Measurements from ENCODE around the gene CDK11B. TPM values are rescaled to one million over a fixed set of nuclear protein-coding genes. Genes with fewer than 3 reads are reported as not detected.

Gene CDK11B
- total RNA-seq, 1 experiment from 2014 or later: 32.6 TPM

DNA sequence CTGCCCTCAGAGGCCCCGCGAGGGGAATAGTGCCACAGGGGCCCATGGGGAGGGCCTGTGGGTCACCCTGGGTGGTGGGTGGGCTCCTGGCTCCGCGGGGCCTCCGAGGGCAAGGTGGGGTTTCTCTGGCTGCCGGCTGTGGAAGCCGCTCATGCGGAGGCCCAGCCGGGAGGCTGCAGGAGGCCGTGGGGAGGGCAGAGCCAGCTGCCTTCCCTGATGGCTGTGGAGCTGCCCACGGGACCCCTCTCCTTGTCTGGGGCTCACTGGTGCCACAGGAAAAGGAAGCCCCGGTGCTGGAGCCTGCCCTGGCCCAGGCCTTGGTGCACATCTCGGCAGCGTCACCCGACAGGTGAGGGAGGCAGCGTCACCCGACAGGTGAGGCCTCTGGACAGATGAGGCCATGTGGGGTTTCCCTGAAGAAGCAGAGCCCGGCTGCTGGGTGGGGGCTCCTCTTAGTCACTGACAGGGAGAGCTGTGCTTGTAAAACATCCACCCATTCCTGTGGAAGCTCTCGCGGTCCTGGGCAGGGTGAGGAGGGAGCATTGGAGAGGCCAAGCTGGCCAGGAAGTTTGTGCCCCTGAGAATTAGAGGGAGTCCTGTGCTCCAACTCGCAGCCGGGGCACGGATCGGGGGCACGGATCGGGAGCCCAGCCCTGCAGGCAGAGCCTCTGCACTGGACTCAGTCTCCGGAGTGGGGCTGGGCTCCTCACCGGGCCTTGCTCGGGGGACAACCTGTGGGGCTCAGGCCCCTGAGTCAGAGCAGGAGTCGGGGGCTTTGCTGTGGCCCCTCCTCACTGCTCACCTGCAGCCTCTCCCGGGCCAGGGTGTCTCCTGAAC lies 37.4 kb downstream of the CDK11B start:
- no peak overlapping the region for H3K27ac ChIP-seq
- H3K27me3 ChIP-seq: no peaks in the 10 kb centered on the region
- no peaks in the 10 kb centered on the region for H3K9me3 ChIP-seq (replicated peaks)
- no peak for DNase-seq
- no peaks in the 10 kb centered on the region for H3K36me3 ChIP-seq
- H3K4me1 ChIP-seq: peaks cover 8% of the 10 kb centered on the region; the same call in 1 of the 2 replicates
- H3K4me3 ChIP-seq: no peak overlapping the region

DNA sequence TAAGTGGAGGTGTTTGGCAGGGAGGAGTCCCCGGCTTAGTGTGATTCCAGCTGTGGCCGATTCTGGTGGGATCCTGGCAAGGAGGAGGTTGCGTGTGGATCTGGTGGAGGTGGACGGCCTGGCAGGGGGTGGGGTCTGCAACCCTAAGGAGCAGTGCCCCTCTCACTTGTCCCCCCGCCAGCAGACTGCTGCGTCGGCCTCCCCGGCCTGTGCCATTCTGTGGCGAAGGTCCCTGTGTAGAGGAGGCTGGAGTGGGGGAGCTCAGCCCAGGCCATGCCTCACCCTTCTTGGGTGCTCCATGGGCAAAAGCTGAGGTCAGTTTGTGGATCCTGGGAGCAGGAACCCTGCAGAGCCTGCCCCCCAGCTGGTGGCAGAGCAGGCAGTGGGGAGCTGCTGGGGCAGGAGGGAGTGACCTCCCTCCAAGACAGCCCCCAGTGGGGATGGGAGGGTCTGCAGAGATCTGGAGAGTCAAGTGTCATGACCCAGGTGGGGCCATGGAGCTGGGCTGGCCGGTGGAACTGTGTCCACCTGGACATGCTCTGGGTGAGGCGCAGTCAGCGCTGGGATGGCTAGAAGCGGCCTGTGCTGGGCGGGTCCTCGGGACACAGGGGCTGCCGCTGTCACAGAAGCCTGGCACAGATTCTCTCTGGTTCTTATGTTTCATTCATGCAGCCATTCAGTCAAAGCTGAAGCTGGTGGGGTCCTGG lies 38.2 kb downstream of the CDK11B start:
- H3K36me3 ChIP-seq: no peaks in the 10 kb centered on the region
- H3K9me3 ChIP-seq (replicated peaks): no peaks in the 10 kb centered on the region
- peaks cover 8% of the 10 kb centered on the region; the same call in 1 of the 2 replicates for H3K4me1 ChIP-seq
- DNase-seq: no peak
- no peaks in the 10 kb centered on the region for H3K27me3 ChIP-seq
- no peak overlapping the region for H3K4me3 ChIP-seq
- no peak overlapping the region for H3K27ac ChIP-seq

DNA sequence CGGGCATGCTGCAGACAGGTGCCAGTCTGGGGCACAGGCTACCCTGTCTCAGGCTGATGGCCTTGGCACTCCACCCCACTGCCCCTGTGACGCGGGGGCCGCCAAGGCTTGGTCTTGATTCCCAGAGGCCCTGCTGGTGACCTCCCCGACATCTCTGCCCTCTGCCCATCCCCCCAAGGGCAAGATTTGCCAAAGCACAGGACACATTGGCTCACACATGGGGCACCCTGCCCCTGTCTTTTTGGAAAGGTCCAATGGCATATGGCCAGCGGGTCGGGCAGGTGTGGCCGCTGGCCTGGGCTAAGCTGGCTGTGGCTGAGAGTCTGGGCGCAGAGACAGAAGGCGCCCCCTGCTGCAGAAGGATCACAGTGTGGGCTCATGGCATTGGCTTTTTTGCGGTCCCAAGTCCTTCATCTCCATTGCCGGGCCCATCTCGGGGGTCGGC lies 38.9 kb downstream of the CDK11B start:
- DNase-seq: peak in 1 of 2 experiments; percentile 42
- Histone ChIP-seq H3K4me3 (no peak overlapping the region), H3K27me3 (no peaks in the 10 kb centered on the region), H3K9me3 (replicated peaks) (no peaks in the 10 kb centered on the region), H3K27ac (no peak overlapping the region), H3K4me1 (peaks cover 8% of the 10 kb centered on the region; the same call in 1 of the 2 replicates), H3K36me3 (no peaks in the 10 kb centered on the region)

DNA sequence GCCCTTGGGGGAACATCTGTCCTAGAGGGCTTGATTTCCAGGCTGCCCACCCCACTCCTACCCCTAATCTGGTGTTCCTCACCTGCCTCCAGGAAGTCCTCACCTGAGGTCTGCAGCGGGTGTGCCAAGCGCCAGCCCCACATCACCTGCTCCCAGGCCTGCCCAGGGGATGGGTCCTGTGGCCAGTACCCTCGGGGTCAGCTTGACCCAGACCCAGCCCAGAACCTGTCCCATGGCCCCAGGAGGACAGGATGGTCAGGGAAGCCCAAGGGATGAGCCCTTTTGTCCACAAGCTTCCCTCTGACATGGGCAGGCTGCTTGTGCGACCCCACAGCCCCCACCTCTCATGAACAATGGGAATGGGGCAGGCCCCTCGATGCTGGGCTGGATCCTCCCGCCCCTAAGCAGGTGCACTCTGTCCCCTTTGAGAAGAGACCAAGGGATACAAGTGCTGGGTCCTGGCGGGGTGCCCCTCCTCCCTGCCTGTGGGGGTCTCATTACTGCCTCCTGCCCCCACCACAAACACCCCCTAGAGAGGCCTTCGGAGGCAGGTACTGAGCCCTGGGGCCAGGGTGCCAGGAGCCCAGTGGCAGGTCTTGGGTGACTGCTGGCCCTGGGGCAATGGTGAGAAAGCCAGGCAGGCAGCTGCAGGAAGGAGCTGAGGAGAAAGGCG lies 40.3 kb downstream of the CDK11B start:
- H3K36me3 ChIP-seq: no peaks in the 10 kb centered on the region

DNA sequence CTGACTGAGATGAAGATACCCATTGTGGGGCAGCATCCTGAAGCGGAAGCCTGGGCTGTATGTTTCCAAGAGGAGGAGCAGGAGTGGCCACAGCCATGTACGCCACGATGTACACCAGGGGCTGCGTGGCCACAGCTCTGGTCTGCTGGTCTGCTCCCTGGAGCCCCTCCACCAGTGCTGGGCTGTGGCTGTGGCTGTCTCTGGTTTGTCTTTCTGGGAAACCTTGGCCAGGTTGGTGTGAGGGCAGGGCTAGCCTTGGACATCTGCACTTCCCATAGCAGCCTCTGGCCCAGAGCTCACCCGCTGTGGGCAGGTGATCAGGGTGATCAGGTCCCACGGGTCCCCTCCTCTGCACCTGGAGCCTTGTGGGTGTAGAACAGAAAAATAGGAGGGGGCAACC lies 40.9 kb downstream of the CDK11B start:
- no peaks in the 10 kb centered on the region for H3K27me3 ChIP-seq
- no peak for DNase-seq
- H3K9me3 ChIP-seq (replicated peaks): no peaks in the 10 kb centered on the region
- H3K4me1 ChIP-seq: peaks cover 12% of the 10 kb centered on the region
- no peaks in the 10 kb centered on the region for H3K36me3 ChIP-seq
- no peak overlapping the region for H3K4me3 ChIP-seq
- no peak overlapping the region for H3K27ac ChIP-seq

More for the DNA sequence above, 40.3 kb downstream of the CDK11B start:
- H3K27ac ChIP-seq: no peak overlapping the region
- H3K9me3 ChIP-seq (replicated peaks): no peaks in the 10 kb centered on the region
- H3K27me3 ChIP-seq: no peaks in the 10 kb centered on the region
- no peak for DNase-seq
- H3K4me1 ChIP-seq: peaks cover 12% of the 10 kb centered on the region
- no peak overlapping the region for H3K4me3 ChIP-seq

DNA sequence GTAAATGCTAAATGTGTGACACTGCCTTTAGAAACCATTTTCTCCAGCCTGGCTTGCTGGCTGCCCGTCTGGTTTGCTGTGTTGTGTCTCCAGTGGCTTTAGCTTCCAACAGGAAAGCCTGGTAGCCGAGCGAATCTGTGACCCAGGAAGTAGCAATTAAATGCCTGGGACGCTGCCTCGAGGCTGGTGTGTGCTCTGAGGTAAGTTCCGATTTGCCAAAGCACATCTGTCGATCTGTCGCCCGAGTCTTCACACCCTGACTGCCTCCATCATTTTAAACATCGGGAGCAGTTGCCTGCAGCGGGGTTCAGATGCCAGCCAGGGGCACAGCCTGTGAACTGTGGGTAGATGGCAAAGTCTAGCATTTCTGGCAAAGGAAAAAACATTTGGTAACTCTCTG lies 41.3 kb downstream of the CDK11B start:
- no peak overlapping the region for H3K27ac ChIP-seq
- H3K4me1 ChIP-seq: peaks cover 12% of the 10 kb centered on the region
- no peak for DNase-seq
- H3K27me3 ChIP-seq: no peaks in the 10 kb centered on the region
- no peaks in the 10 kb centered on the region for H3K9me3 ChIP-seq (replicated peaks)
- no peaks in the 10 kb centered on the region for H3K36me3 ChIP-seq
- no peak overlapping the region for H3K4me3 ChIP-seq

DNA sequence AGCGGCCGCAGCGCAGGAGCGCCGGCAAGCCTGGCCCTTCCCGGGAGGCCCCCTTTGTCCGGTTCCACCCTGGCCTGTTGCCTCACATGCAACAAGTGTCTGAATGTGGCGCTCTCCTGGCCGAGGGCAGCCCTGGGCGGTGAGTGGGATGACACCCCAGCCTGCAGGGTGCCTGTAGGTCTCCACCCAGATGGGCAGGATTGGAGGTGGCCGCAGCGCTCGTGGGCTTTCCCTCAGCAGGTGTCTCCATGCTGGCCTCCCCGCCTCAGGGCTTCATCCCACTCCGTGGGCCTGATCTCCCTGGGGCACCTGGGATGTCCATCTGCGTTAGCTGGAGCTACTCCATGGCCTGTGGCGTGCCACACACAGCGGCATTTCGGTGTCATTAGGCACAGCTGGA lies 42.0 kb downstream of the CDK11B start:
- H3K4me3 ChIP-seq: peak overlapping the region; percentile 98
- no peaks in the 10 kb centered on the region for H3K9me3 ChIP-seq (replicated peaks)
- DNase-seq: no peak
- H3K36me3 ChIP-seq: no peaks in the 10 kb centered on the region
- peaks cover 9% of the 10 kb centered on the region for H3K4me1 ChIP-seq
- H3K27me3 ChIP-seq: no peaks in the 10 kb centered on the region
- H3K27ac ChIP-seq: no peak overlapping the region

DNA sequence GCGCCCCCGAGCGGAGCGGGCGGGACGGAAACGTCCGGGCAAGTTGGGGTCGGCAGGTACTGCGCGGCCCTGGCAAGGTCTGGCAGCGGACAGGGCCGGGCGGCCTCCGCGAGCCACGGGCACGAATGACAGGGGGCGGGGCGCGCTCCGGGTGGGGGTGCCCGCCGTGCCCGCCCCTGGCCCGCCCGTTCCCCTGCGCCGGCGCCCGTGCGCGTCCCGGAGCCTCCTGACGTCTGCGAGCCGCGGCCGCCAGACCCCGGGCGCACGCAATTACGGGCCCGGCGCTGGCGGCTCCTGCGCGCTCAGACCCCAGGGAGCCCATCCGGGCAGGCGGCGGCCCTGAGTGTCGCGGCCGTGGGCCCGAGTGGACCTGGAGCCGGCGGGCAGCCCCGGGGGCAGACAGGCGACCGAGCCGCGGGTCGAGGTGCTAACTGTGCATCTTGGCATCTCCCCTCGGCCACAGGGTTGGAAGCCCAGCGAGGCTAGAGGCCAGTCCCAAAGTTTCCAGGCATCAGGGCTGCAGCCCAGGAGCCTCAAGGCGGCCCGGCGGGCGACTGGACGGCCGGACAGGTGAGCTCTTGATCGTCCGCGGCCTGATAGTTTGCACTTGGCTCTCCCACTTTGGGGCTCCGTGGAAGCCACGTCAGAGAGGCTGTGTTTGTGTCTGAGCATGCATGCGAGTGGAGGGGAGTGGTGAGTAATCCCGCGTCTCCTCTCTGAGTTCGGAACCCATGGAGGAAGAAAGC lies 42.6 kb downstream of the CDK11B start:
- DNase-seq: peak in 1 of 2 experiments; percentile 36
- Histone ChIP-seq H3K27ac (no peak overlapping the region), H3K27me3 (no peaks in the 10 kb centered on the region), H3K9me3 (replicated peaks) (no peaks in the 10 kb centered on the region), H3K4me1 (peaks cover 8% of the 10 kb centered on the region), H3K36me3 (no peaks in the 10 kb centered on the region), H3K4me3 (peak overlapping the region; percentile 98)

DNA sequence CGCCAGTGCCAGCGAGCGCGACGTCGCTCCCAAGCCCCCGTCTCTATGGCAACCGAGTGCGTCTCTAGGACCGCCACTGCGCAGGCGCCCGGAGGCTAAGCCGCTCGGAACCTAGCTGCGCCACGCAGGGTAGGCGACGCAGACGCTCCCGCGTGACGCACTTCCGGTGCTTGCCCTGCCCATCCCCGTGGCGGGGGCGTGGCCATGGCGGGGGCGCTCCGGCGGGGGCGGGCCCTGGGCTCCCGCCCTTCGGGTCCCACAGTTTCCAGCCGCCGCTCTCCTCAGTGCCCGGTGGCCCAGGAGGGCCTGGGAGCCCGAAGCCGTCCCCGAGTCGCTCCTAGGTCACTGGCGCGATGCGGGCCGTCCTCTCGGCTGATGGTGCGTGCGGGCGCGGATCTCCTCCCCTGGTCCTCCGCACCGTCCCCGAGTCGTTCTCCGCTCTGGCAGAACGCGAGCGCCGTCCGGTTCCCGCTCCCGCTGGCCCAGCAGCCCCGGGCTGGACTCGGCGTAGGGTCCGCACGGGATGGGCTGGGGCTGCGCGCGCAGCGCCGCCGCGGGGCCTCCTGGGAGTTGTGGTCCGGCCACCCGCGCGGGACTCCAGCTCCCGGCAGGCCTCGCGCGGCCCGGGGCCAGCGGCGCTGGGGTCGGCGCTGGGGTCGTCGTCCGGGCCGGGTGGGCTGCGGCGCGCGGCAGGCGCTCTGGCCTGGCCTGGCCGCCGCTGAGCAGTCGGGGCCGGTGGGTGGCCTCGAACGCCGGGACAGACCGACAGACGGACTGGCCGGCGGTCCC lies 43.4 kb downstream of the CDK11B start, which contains the start of gene MIB2:
MIB2 (plus strand) TSS at position 245 of the 789 bp plus-strand sequence. CDS start 7,953 bp downstream, outside the sequence.
- no peaks in the 10 kb centered on the region for H3K9me3 ChIP-seq (replicated peaks)
- no peaks in the 10 kb centered on the region for H3K36me3 ChIP-seq
- peak within 1 kb of the TSS; percentile 99 for H3K27ac ChIP-seq
- peaks cover 9% of the 10 kb centered on the region for H3K4me1 ChIP-seq
- H3K4me3 ChIP-seq: peak within 1 kb of the TSS; percentile 98
- DNase-seq: peak; percentile 98 to 99
- no peaks in the 10 kb centered on the region for H3K27me3 ChIP-seq

DNA sequence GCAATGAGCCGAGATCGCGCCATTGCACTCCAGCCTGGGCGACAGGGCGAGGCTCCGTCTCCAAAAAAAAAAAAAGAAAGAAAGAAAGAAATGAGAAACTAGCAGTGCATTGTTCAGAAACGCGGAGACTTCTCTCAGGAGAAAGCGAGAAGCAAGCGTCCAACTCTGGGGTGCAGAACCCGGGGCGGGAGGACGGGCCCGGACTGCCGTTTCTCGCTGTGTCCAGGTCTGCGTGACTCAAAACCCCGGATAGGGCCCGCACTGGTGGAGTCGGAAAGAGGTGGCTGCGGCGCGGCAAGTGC lies 43.9 kb downstream of the CDK11B start:
- peaks cover 15% of the 10 kb centered on the region for H3K4me1 ChIP-seq
- no peaks in the 10 kb centered on the region for H3K27me3 ChIP-seq
- no peaks in the 10 kb centered on the region for H3K9me3 ChIP-seq (replicated peaks)
- DNase-seq: no peak
- peak overlapping the region; percentile 99; the same call in 1 of the 2 replicates for H3K27ac ChIP-seq
- peak overlapping the region; percentile 98 for H3K4me3 ChIP-seq
- no peaks in the 10 kb centered on the region for H3K36me3 ChIP-seq

DNA sequence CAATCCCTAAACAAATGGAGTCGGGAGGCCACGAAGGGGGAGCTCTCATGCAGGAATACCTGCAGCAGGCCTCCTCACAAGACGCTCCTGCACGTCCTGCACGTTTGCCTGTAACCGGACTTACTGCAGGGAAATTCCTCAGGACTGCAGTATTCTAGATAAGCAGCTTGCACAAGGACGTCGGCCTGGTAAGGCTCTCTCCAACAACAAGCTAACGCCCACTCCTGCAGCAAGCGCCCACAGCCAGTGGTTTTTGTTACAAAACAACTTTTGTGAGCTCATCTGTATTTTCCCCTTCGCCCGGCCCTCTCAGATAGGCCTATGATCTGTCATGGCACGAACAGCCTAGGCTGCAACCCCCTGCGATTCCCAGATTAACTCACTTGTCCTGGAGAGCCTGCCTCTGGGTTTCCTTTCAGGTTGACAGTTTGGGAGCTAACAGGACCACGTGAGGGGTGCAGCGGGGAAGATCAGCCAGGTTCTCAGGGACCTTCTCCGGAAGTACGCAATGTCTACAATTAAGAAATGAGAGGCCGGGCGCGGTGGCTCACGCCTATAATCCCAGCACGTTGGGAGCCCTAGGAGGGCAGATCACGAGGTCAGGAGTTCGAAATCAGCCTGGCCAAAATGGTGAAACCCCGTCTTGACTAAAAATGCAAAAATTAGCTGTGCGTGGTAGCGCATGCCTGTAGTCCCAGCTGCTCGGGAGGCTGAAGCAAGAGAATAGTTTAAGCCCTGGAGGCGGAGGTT lies 44.4 kb downstream of the CDK11B start:
- Histone ChIP-seq H3K27ac (no peak overlapping the region), H3K36me3 (no peaks in the 10 kb centered on the region), H3K4me1 (peaks cover 18% of the 10 kb centered on the region), H3K9me3 (replicated peaks) (no peaks in the 10 kb centered on the region), H3K4me3 (peak overlapping the region; percentile 98), H3K27me3 (no peaks in the 10 kb centered on the region)
- DNase-seq: peak in 1 of 2 experiments; percentile 47

DNA sequence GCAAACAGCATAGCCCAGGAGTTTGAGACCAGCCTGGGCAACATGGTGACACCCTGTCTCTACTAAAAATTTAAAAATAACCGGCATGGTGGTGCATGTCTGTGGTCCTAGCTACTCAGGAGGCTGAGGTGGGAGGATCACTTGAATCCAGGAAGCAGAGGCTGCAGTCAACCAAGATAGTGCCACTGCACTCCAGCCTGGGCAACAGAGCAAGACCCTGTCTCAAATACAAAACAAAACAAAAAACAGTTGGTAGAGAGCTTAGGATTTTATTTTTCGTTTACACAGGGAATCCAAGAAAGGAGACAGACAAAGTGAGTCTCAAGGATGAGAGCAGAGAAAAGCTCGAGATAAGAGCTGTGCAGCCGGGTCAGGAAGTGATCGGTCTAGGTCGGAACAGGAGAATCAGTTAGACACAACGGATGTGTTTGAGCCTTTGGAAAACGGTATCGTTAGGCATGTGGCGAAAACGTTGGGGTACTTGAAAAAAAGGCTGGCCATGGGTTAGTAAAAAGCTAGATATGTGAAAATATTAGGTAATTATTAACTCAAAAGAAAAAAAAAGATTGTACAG lies 45.2 kb downstream of the CDK11B start:
- Histone ChIP-seq H3K9me3 (replicated peaks) (no peaks in the 10 kb centered on the region), H3K4me3 (no peak overlapping the region; the same call in 1 of the 2 replicates), H3K27me3 (no peaks in the 10 kb centered on the region), H3K4me1 (peaks cover 18% of the 10 kb centered on the region), H3K36me3 (no peaks in the 10 kb centered on the region), H3K27ac (no peak overlapping the region)
- DNase-seq: no peak

DNA sequence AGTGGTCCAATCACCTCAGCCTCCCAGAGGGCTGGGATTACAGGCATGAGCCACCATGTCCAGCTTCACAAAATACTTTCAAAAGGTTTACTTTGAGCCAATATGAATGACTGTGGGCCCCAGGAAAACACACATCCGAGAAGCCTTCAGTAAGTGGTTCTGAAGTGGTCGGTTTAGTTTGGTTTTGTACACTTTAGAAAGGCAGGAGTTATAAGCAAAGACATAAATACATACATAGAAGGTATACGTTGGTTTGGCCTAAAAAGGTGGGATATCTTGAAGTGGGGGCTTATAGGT lies 46.8 kb downstream of the CDK11B start:
- H3K36me3 ChIP-seq: no peaks in the 10 kb centered on the region
- no peaks in the 10 kb centered on the region for H3K27me3 ChIP-seq
- no peaks in the 10 kb centered on the region for H3K9me3 ChIP-seq (replicated peaks)
- no peak overlapping the region for H3K4me3 ChIP-seq
- H3K27ac ChIP-seq: no peak overlapping the region
- H3K4me1 ChIP-seq: peaks cover 18% of the 10 kb centered on the region
- no peak for DNase-seq
